GM18526 (cell line): ENCODE results near the gene MEI4.

Source experiments
- POLR2A ChIP-seq: IDR thresholded peaks from 3 replicates; pipeline ENCODE4 v1.6.1; 2011; ENCODE audit not compliant: insufficient read length; ENCODE audit errors: extremely low read depth

Gene MEI4

GRCh38 chr6:77656999-77657764 lies 4.3 kb downstream of the MEI4 start:
- no peak for TF ChIP-seq POLR2A

- TF ChIP-seq POLR2A: no peak
Measured at GRCh38 chr6:77666340-77666739, 13.5 kb downstream of the MEI4 start.

- no peak for TF ChIP-seq POLR2A
Measured at GRCh38 chr6:77666846-77667245, 14.0 kb downstream of the MEI4 start.

GRCh38 chr6:77669913-77670312 lies 17.1 kb downstream of the MEI4 start:
- no peak for TF ChIP-seq POLR2A

- TF ChIP-seq POLR2A: no peak
Measured at GRCh38 chr6:77674211-77674610, 21.4 kb downstream of the MEI4 start.

GRCh38 chr6:77678048-77678447 lies 25.2 kb downstream of the MEI4 start:
- no peak for TF ChIP-seq POLR2A

- no peak for TF ChIP-seq POLR2A
Measured at GRCh38 chr6:77683515-77683914, 30.7 kb downstream of the MEI4 start.

GRCh38 chr6:77686931-77687330 lies 34.1 kb downstream of the MEI4 start:
- TF ChIP-seq POLR2A: no peak

- no peak for TF ChIP-seq POLR2A
Measured at GRCh38 chr6:77688649-77689048, 35.8 kb downstream of the MEI4 start.

- no peak for TF ChIP-seq POLR2A
Measured at GRCh38 chr6:77707603-77708002, 54.8 kb downstream of the MEI4 start.

- TF ChIP-seq POLR2A: no peak
Measured at GRCh38 chr6:77715588-77715987, 62.7 kb downstream of the MEI4 start.

- no peak for TF ChIP-seq POLR2A
Measured at GRCh38 chr6:77716311-77716710, 63.5 kb downstream of the MEI4 start.

GRCh38 chr6:77740380-77740779 lies 87.5 kb downstream of the MEI4 start:
- no peak for TF ChIP-seq POLR2A

- no peak for TF ChIP-seq POLR2A
Measured at GRCh38 chr6:77762386-77762785, 109.5 kb downstream of the MEI4 start.

GRCh38 chr6:77763124-77763523 lies 110.3 kb downstream of the MEI4 start:
- TF ChIP-seq POLR2A: no peak

GRCh38 chr6:77764364-77764763 lies 111.5 kb downstream of the MEI4 start:
- no peak for TF ChIP-seq POLR2A

GRCh38 chr6:77773157-77773822 lies 120.5 kb downstream of the MEI4 start:
- no peak for TF ChIP-seq POLR2A
